HG03064 (cell line): ENCODE data around the gene SHKBP1.
"Not testable (repeated sequence)": the region's sequence is repeated elsewhere in the genome, so short reads cannot be mapped to it uniquely, and the experiment has no call there.

ENCODE experiments used
- ATAC-seq: cut with Tn5 transposase; IDR thresholded peaks from one replicate; pipeline ENCODE4 v1.9.1; 2021; ENCODE audit warnings: low read depth; ENCODE audit not compliant: unreplicated experiment

SHKBP1 gene

DNA sequence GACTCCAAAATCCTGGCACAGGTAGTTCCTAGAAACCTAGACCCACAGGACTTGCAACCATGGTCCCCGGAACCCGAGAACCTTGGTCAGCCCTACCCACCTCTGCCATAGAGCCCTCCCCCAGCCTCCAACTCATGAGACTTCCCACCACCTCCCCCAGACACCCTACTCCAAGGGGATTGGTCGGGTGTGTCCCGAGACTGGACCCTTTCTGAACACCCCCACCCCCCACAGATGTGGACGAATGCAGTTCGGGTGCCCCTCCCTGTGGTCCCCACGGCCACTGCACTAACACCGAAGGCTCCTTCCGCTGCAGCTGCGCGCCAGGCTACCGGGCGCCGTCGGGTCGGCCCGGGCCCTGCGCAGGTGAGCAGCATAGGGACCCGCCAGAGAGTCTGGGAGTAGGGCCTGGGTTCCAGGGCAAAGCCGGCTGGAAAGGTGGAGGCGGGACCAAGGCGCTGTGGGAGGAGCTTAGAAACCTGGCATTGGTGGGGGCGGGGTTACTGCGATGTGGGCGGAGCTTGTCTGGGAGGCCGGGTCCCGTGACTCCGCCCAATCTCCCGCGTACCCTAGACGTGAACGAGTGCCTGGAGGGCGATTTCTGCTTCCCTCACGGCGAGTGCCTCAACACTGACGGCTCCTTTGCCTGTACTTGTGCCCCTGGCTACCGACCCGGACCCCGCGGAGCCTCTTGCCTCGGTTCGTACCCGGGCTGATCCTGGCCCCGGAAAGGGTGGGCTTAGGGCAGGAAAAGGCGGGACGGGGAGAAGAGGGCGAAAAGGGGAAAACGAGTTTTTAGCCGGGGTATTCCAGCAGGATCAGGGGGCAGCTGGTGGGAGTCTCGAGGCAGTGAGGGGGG is 36.4 kb downstream of the SHKBP1 start:
- no peak for ATAC-seq

DNA sequence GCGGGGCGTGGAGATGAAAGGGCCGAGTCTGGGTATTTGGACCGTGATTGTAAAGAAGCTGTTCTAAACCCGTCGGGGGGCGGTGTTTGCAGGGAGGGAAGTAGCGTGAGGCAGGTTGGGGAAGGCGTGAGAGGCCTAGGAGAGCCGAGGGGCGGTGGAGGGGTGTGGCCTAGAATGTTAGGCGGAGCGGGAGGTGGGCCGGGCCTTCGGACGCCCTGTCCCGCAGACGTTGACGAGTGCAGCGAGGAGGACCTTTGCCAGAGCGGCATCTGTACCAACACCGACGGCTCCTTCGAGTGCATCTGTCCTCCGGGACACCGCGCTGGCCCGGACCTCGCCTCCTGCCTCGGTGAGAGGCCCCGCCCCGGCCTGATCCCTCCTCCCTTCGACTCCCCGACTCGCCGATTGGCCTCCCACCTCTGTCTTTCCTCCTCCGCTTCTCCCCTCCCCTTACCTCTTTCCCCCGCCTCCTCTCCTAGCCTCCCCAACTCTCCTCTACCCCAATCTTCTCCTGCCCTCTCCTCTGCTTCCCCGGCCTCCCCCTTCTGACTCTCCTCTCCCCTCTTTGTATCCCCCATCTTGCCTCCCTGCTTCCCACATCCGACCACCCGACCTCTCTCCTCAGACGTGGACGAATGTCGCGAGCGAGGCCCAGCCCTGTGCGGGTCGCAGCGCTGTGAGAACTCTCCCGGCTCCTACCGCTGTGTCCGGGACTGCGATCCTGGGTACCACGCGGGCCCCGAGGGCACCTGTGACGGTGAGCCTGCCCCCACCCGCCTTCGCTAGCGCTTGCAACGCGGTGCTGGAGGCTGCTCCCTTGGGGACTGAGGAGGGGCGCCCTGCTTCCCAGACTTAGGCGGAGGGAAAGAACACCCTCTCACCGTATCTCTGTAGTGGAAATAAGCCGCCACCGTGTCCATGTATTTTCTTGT is 37.3 kb downstream of the SHKBP1 start:
- ATAC-seq = peak; percentile 37

DNA sequence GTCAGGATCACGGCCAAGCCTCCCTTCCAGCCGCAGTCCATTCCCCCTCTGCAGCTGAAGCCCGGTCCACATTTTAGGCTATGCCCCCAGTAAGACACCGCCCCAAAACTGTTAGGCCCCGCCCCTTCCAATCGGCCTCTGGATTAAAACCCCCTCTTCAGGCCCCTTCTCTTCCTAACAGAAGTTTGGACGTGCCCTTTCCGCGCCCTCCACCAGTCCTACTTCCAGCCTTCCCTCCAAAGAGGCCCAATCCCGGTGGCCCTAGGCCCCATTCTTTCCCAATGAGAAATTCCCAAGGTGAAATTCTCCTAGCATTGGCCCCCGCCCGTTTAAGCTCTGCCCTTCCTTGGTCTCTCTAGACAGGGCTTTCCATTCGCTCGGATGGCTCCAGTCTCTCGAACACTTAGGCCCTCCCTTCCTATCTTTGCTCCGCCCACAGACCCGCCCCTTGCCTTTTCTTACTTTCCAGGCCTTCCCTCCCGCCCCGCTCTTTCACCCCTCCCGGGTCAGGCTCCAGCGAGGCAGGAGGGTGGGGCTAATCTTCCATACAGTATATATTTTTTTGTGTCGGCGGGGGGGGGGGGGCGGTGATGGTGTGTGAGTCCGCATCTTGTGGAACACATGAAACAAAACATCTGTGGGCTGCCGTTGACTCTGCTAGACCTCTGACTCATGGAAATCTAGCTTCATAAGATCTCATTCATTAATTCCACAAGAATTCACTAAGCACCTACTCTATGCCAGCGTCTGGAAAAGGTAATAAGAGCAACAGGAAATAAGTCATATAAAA is 38.1 kb downstream of the SHKBP1 start:
- no peak for ATAC-seq

GRCh38 chr19:40616178-40616577 is 39.5 kb downstream of the SHKBP1 start:
- ATAC-seq = no peak

GRCh38 chr19:40616941-40617340 is 40.3 kb downstream of the SHKBP1 start:
- no peak for ATAC-seq

- ATAC-seq = no peak
Observed at GRCh38 chr19:40617961-40618360, 41.3 kb downstream of the SHKBP1 start.

- no peak for ATAC-seq
Observed at GRCh38 chr19:40619333-40620160, 42.9 kb downstream of the SHKBP1 start.

GRCh38 chr19:40620161-40620485 is 43.5 kb downstream of the SHKBP1 start:
- ATAC-seq = no peak

- no peak for ATAC-seq
Observed at GRCh38 chr19:40621283-40621682, 44.6 kb downstream of the SHKBP1 start.

- ATAC-seq = no peak
Observed at GRCh38 chr19:40621966-40622772, 45.5 kb downstream of the SHKBP1 start.

GRCh38 chr19:40622773-40623075 is 46.1 kb downstream of the SHKBP1 start:
- ATAC-seq = no peak

GRCh38 chr19:40623403-40624251 is 47.0 kb downstream of the SHKBP1 start:
- no peak for ATAC-seq

- not testable (repeated sequence) for ATAC-seq
Observed at GRCh38 chr19:40624369-40625153, 47.9 kb downstream of the SHKBP1 start.

DNA sequence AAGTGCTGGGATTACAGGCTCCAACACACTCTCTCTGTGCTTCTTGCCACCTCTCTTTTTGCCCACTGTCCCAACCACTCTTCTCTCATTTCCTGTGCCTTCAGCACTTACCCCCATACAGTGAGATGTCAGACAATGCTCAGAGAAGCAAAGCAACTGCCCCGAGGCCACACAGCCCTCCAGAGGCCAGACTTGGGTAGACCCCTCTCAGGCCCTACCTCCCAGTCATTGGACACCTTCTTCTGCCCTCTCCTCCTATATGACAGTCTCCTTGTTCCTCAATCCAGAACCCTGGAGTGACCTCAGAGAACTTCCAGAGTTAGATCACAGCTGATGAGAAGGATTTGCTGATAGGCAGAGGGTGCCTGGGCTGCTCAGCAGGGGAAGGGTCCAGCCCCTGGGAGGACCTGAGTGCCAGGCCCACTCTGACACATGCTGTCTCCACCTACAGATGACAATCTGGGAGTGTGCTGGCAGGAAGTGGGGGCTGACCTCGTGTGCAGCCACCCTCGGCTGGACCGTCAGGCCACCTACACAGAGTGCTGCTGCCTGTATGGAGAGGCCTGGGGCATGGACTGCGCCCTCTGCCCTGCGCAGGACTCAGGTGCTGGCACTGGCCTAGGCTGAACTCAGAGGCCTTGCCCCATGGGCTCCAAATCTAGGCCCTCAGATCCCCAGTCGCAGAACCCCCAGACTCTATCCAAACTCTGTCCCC is 48.9 kb downstream of the SHKBP1 start:
- ATAC-seq = no peak

DNA sequence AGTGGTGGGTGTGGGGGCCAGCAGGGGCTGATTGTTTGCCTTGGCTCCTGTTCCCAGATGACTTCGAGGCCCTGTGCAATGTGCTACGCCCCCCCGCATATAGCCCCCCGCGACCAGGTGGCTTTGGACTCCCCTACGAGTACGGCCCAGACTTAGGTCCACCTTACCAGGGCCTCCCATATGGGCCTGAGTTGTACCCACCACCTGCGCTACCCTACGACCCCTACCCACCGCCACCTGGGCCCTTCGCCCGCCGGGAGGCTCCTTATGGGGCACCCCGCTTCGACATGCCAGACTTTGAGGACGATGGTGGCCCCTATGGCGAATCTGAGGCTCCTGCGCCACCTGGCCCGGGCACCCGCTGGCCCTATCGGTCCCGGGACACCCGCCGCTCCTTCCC is 50.2 kb downstream of the SHKBP1 start:
- ATAC-seq = no peak

DNA sequence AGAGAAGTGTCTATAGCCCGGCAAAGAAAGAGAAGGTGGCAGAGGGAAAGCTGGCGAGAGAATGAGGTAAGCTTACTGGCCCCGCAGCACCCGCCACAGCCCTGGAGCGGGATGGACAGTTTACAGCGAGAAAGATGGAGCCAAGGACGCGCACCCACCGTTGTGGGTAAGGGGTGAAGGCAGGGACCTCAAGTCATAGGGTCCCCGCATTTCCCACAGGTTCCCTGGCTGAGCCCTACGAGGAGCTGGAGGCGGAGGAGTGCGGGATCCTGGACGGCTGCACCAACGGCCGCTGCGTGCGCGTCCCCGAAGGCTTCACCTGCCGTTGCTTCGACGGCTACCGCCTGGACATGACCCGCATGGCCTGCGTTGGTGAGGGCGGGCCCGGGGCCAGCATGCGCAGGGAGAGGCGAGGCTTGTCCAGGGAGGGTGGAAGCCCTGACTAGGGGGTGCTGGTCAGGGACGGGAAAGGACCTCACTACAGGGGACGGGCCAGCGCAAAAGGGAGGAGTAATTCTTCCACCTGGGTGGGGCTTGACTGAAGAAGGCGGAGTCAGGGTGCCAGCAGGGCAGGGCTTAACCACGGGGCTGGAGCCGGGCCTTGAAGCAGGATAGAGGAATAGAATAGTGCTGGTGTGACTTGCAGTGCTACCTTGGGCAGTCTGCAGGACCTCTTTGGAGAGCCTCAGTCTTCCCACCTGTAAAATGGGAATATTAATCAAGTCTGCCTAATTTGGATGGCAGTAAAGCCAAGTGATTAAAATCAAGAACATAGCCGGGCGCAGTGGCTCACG is 51.0 kb downstream of the SHKBP1 start:
- no peak for ATAC-seq
